Skeletal muscle satellite cell (primary cell): ENCODE data around the gene SPTAN1.

Experiments
- H3K27me3 ChIP-seq: 2 replicates; pipeline ENCODE4 v1.7.0; 2013; ENCODE audit warnings: low read length; ENCODE audit not compliant: control insufficient read depth, insufficient read depth
- H3K36me3 ChIP-seq: 2 replicates; pipeline ENCODE4 v1.7.0; 2013; ENCODE audit warnings: mild to moderate bottlenecking, control low read depth, low read length; ENCODE audit not compliant: insufficient read depth
- H3K4me1 ChIP-seq: 2 replicates; pipeline ENCODE4 v1.7.0; 2013; ENCODE audit warnings: low read length; ENCODE audit not compliant: control insufficient read depth, insufficient read depth
- H3K4me2 ChIP-seq: 2 replicates; pipeline ENCODE4 v1.7.0; 2013; ENCODE audit warnings: mild to moderate bottlenecking, low read length
- H3K4me3 ChIP-seq: 2 replicates; pipeline ENCODE4 v1.7.0; 2013; ENCODE audit warnings: low read length
- H3K9ac ChIP-seq: 2 replicates; pipeline ENCODE4 v1.7.0; 2013; ENCODE audit warnings: mild to moderate bottlenecking, low read depth, low read length, moderate library complexity
- H3K9me3 ChIP-seq: replicated peaks from 2 replicates; pipeline ENCODE4 v1.7.0; 2013; ENCODE audit warnings: mild to moderate bottlenecking, control low read depth, low read length

Gene SPTAN1

DNA sequence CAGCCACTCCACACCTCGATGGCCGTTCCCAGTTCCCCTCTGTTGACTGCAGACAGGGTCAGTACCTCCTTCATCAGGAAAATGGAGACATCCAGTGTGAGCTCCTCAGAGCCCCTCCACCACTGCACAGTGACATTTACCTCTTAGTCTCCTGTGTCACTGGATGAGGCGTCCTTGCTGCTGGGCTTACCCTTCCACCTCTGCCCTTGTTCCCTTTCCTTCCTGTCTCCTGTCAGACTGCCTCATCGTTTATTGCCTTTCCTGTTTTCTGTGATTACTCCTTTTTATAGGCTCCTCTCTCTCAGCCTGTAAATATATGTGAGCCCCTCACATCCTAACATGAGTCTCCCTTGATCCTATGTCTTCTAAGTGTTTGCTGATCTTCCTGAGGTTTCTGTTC lies 23.2 kb upstream of the SPTAN1 start:
- peaks cover 54% of the 10 kb centered on the region for H3K36me3 ChIP-seq
- H3K27me3 ChIP-seq = no peaks in the 10 kb centered on the region
- H3K4me3 ChIP-seq = no peak overlapping the region
- peaks cover 4% of the 10 kb centered on the region for H3K4me1 ChIP-seq
- H3K4me2 ChIP-seq = no peak overlapping the region
- H3K9ac ChIP-seq = no peak overlapping the region
- H3K9me3 ChIP-seq = no peaks in the 10 kb centered on the region

DNA sequence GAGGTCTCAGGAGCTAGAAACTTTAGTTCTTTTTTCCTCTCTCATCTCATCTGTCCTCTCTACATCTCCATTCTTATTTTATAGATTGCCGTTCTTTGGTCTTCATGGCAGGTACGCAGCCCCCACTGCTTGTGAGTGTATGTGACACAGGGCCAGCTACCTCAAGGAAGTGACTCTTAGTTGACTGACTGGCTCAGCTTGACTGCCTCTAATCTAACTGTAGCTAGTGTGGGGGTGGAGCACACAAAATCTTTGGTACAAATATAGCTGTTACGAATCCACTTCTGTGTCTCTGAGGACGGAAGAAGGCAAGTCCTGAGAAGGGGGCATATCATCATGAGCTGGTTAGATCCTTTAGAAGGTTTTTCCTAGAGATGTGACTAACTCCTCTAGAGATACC lies 19.8 kb upstream of the SPTAN1 start:
- Histone ChIP-seq H3K9me3 (no peaks in the 10 kb centered on the region), H3K4me3 (no peak overlapping the region), H3K27me3 (no peaks in the 10 kb centered on the region), H3K4me2 (no peak overlapping the region), H3K4me1 (peaks cover 4% of the 10 kb centered on the region), H3K9ac (no peak overlapping the region), H3K36me3 (peaks cover 47% of the 10 kb centered on the region)

- Histone ChIP-seq H3K9me3 (no peaks in the 10 kb centered on the region), H3K9ac (no peak overlapping the region), H3K36me3 (peaks cover 50% of the 10 kb centered on the region), H3K4me1 (no peaks in the 10 kb centered on the region), H3K27me3 (no peaks in the 10 kb centered on the region), H3K4me2 (no peak overlapping the region), H3K4me3 (no peak overlapping the region)
These were observed 11.6 kb upstream of the SPTAN1 start for GRCh38 chr9:128540634-128541360.

- Histone ChIP-seq H3K36me3 (peaks cover 3% of the 10 kb centered on the region), H3K9me3 (no peaks in the 10 kb centered on the region), H3K4me2 (no peak overlapping the region), H3K4me3 (no peak overlapping the region), H3K27me3 (no peaks in the 10 kb centered on the region), H3K4me1 (peaks cover 16% of the 10 kb centered on the region), H3K9ac (no peak overlapping the region)
These were observed 5.9 kb upstream of the SPTAN1 start for GRCh38 chr9:128546504-128546903.

DNA sequence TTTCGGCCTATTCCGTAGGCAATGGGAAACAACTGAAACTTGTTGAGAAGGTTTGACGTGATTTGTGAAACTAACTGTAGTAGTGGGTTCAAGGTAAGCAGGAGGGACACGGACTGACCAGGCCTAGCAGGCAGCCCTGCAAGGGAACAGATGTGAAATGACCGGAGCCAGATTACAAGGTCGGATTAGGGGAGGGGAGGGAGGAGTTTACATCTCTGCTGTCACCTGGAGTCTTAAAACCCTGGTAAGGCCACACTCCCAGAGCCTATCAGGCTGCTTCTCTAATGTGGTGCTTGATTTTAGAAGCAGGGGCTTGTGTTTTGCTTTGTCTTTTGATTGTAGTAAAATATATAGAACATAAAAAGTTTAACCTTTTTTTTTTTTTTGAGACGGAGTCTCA lies 3.5 kb upstream of the SPTAN1 start:
- Histone ChIP-seq H3K9me3 (no peaks in the 10 kb centered on the region), H3K36me3 (no peaks in the 10 kb centered on the region), H3K4me1 (peaks cover 22% of the 10 kb centered on the region)

GRCh38 chr9:128550226-128550625 lies 2.2 kb upstream of the SPTAN1 start:
- Histone ChIP-seq H3K36me3 (no peaks in the 10 kb centered on the region), H3K4me2 (peak overlapping the region; percentile 90), H3K9ac (peak overlapping the region; percentile 85), H3K4me3 (no peak overlapping the region), H3K9me3 (no peaks in the 10 kb centered on the region), H3K27me3 (no peaks in the 10 kb centered on the region), H3K4me1 (peaks cover 35% of the 10 kb centered on the region)

More for the DNA sequence above, 3.5 kb upstream of the SPTAN1 start:
- Histone ChIP-seq H3K4me3 (no peak overlapping the region), H3K9ac (no peak overlapping the region), H3K27me3 (no peaks in the 10 kb centered on the region), H3K4me2 (no peak overlapping the region)

- Histone ChIP-seq H3K27me3 (no peaks in the 10 kb centered on the region), H3K9ac (peak overlapping the region; percentile 85), H3K4me3 (peak overlapping the region; percentile 95), H3K36me3 (no peaks in the 10 kb centered on the region), H3K9me3 (no peaks in the 10 kb centered on the region), H3K4me1 (peaks cover 42% of the 10 kb centered on the region), H3K4me2 (peak overlapping the region; percentile 90)
These were observed 1.4 kb upstream of the SPTAN1 start for GRCh38 chr9:128550770-128551656.

GRCh38 chr9:128551657-128552152 lies 682 bp upstream of the SPTAN1 start:
- Histone ChIP-seq H3K4me1 (peaks cover 49% of the 10 kb centered on the region), H3K27me3 (no peaks in the 10 kb centered on the region), H3K9ac (peak overlapping the region; percentile 85), H3K9me3 (no peaks in the 10 kb centered on the region), H3K4me3 (peak overlapping the region; percentile 95), H3K36me3 (no peaks in the 10 kb centered on the region), H3K4me2 (peak overlapping the region; percentile 90)

DNA sequence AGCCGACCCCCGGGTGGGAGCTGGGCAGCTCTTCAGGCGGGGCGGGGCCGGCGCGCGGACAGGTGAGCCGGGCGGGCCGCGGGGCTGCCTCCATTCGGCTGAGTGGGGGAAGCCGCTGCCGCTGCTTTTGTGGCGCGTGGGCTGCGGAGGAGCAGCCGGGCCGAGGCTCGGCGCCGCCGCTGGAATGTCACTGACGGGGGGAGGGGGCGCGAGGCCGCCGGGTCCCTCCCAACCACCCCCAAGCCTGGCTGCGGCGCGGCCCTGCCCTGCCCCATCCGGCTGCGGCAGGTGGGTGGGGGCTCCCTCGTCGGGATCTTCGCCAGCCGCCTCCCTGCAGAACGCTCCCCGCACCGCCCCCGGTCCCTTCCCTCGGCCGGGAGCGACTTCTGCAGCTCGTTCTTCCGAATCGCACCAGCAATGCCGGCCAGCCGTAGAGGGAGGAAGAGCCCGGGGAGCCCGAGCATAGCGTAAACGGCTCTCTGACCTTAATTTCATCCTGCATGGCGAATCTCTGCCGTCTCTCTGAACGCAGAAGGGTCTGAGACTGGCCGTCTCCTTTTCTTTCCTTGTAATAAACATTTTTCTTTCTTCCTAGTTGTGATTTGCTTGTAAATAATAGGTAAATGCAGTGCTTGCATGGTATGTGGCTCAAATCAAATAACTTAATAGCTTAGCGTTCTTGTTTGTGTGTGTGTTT lies 505 bp downstream of the SPTAN1 start:
- Histone ChIP-seq H3K27me3 (no peaks in the 10 kb centered on the region), H3K9ac (peak overlapping the region; percentile 92), H3K4me2 (peak overlapping the region; percentile 83), H3K4me1 (peaks cover 58% of the 10 kb centered on the region), H3K4me3 (peak overlapping the region; percentile 95), H3K36me3 (no peaks in the 10 kb centered on the region), H3K9me3 (no peaks in the 10 kb centered on the region)

DNA sequence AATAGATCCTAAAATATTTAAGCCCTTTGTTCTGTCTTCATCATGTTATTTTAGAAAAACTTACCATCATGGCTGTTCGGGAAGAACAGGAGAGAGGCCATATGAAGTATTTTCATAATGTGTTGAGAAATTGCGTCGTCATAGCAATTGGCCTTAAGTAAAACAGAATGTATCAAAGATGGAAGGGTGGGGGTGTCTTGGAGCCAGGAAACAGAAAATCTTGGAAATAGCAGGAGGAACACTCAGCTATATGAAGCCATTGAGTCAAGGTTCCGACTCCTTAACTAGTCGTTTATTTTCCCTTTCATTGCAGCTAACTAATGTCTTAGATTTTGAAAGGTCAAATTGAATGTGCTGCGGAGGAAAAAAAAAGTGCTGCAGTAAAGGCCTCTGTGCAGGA lies 1.3 kb downstream of the SPTAN1 start:
- peak overlapping the region; percentile 92 for H3K9ac ChIP-seq
- H3K4me2 ChIP-seq = peak overlapping the region; percentile 83
- no peaks in the 10 kb centered on the region for H3K27me3 ChIP-seq
- peak overlapping the region; percentile 95 for H3K4me3 ChIP-seq
- H3K4me1 ChIP-seq = peaks cover 66% of the 10 kb centered on the region
- no peaks in the 10 kb centered on the region for H3K36me3 ChIP-seq
- H3K9me3 ChIP-seq = no peaks in the 10 kb centered on the region
